Measurements from ENCODE around the gene SYT2.
"Not testable (repeated sequence)": the region's sequence is repeated elsewhere in the genome, so short reads cannot be mapped to it uniquely, and the experiment has no call there.

GRCh38 chr1:202723046-202723445 is 12.8 kb upstream of the SYT2 start:
- TF ChIP-seq EZH2phosphoT487 (IDR thresholded peaks at IDR 0.05; ENCODE audit: borderline replicate concordance, low read length) = not testable (repeated sequence)
- TF ChIP-seq, protein P1, sequence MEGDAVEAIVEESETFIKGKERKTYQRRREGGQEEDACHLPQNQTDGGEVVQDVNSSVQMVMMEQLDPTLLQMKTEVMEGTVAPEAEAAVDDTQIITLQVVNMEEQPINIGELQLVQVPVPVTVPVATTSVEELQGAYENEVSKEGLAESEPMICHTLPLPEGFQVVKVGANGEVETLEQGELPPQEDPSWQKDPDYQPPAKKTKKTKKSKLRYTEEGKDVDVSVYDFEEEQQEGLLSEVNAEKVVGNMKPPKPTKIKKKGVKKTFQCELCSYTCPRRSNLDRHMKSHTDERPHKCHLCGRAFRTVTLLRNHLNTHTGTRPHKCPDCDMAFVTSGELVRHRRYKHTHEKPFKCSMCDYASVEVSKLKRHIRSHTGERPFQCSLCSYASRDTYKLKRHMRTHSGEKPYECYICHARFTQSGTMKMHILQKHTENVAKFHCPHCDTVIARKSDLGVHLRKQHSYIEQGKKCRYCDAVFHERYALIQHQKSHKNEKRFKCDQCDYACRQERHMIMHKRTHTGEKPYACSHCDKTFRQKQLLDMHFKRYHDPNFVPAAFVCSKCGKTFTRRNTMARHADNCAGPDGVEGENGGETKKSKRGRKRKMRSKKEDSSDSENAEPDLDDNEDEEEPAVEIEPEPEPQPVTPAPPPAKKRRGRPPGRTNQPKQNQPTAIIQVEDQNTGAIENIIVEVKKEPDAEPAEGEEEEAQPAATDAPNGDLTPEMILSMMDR (conservative IDR thresholded peaks at IDR 0.05; ENCODE audit: low read depth, low read length) = not testable (repeated sequence)

Measured in PC-3 (cell line).